AG09309 (cell line): ENCODE results near the gene KCNA2.

Experiments used
- DNase-seq: peaks from one replicate; pipeline ENCODE4 v3.0.0-alpha.2; 2010; ENCODE audit warnings: low read depth
- H3K4me3 ChIP-seq: 2 replicates; pipeline ENCODE4 v1.5.1; 2011; ENCODE audit warnings: mild to moderate bottlenecking, low read depth, low read length, moderate library complexity; ENCODE audit not compliant: control insufficient read depth
- CTCF ChIP-seq: IDR thresholded peaks from 2 replicates; pipeline ENCODE4 v1.5.1; 2011; ENCODE audit warnings: mild to moderate bottlenecking, low read depth, low read length, inconsistent platforms; ENCODE audit not compliant: insufficient read depth, control insufficient read depth; ENCODE audit errors: missing control alignments

Gene KCNA2

GRCh38 chr1:110565565-110565964 is 40.6 kb downstream of the KCNA2 start:
- no peak overlapping the region for H3K4me3 ChIP-seq
- no peak for TF ChIP-seq CTCF
- no peak for DNase-seq

DNA sequence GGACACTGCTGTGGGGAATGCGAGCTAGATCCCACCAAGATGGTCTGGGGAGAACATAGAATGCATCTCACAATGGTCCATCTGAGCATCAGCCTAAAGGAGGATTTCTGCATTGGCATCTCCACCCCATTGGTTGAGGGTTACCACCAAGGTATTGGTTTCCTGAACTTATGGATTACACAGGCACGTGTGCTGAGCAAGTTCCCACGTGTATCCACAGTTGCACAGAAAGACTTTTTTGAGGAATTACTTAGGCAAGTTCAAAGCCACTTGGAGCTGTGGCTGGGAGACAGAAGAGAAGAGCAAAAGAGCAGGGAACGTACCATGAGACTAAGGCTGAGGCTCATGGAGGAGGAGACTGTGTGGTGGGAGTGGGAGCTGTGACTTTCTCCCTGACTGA is 43.1 kb downstream of the KCNA2 start:
- no peak overlapping the region for H3K4me3 ChIP-seq
- no peak for TF ChIP-seq CTCF
- no peak for DNase-seq

DNA sequence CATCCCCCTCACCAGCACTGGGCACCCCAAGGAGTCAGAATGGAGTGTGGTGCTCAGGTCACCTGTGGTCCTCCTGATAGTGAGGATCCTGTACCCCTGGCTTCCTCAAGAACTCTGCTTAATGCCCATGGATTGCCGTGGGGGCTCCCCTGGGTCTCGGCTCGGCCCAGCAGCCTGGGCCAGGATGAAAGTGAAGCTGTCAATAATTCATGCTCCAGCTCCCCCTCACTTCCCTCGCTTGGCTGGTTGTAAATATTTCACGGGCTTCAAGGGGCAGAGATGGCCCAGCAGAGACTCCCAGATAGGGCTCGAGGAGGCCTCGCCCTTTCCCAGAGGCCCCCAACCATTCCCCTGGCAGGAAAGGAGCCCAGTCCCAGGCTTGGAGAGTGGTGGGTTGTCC is 44.6 kb downstream of the KCNA2 start:
- no peak for DNase-seq
- no peak overlapping the region for H3K4me3 ChIP-seq
- no peak for TF ChIP-seq CTCF

GRCh38 chr1:110559157-110559556 is 47.0 kb downstream of the KCNA2 start:
- no peak for TF ChIP-seq CTCF
- no peak for DNase-seq
- no peak overlapping the region for H3K4me3 ChIP-seq

- no peak for TF ChIP-seq CTCF
- no peak overlapping the region for H3K4me3 ChIP-seq
- no peak for DNase-seq
These were observed 48.7 kb downstream of the KCNA2 start for GRCh38 chr1:110557481-110557880.

- no peak for TF ChIP-seq CTCF
- H3K4me3 ChIP-seq: no peak overlapping the region
- no peak for DNase-seq
These were observed 49.7 kb downstream of the KCNA2 start for GRCh38 chr1:110556471-110556807.

GRCh38 chr1:110555807-110556470 is 50.2 kb downstream of the KCNA2 start:
- no peak for DNase-seq
- TF ChIP-seq CTCF: no peak
- H3K4me3 ChIP-seq: no peak overlapping the region
